Transverse colon (tissue), 4 donors: ENCODE data around the gene RELT. TPM values are rescaled to one million over a fixed set of nuclear protein-coding genes. Genes with fewer than 3 reads are reported as not detected.

ENCODE experiments used
- DNase-seq: peaks from one replicate; pipeline ENCODE4 v3.0.0-alpha.2; 2019
- H3K27ac ChIP-seq, 4 donors: fragments of 200-600 bp; sonication (generic); 2 replicates each; pipeline ENCODE4 v1.5.1; 2016 to 2018; ENCODE audit warnings: inconsistent platforms in 4 of 4
- H3K27me3 ChIP-seq: fragments of 200-600 bp; sonication (generic); 2 replicates; pipeline ENCODE4 v1.5.1; 2017; ENCODE audit warnings: inconsistent platforms
- H3K36me3 ChIP-seq, 4 donors: fragments of 200-600 bp; sonication (generic); 2 replicates each; pipeline ENCODE4 v1.5.1; 2017 to 2019; ENCODE audit warnings: inconsistent platforms in 4 of 4
- H3K4me1 ChIP-seq, 4 donors: fragments of 200-600 bp; sonication (generic); 2 replicates each; pipeline ENCODE4 v1.5.1; 2017 to 2020; ENCODE audit warnings: inconsistent platforms in 4 of 4
- H3K4me3 ChIP-seq, 4 donors: fragments of 200-600 bp; sonication (generic); 1 replicate in 1 of 4; 2 replicates in 3 of 4; pipeline versions ENCODE4 v1.5.1 to v1.6.1; 2017 to 2019; ENCODE audit warnings: inconsistent platforms in 4 of 4
- H3K9me3 ChIP-seq, 2 donors: fragments of 200-600 bp; sonication (generic); 2 replicates each; pipeline ENCODE4 v1.5.1; 2017 to 2019; ENCODE audit warnings: inconsistent platforms in 2 of 2
- EP300 ChIP-seq: sonication (generic); formaldehyde crosslinking; IDR thresholded peaks from one replicate; pipeline ENCODE4 v1.6.1; 2017; ENCODE audit warnings: antibody characterized with exemption, low read depth
- POLR2A ChIP-seq: fragments of 450-650 bp; IDR thresholded peaks from one replicate; pipeline ENCODE4 v1.6.1; 2016; ENCODE audit warnings: antibody characterized with exemption, mild to moderate bottlenecking, moderate library complexity
- POLR2AphosphoS5 ChIP-seq, 3 donors: sonication (generic); formaldehyde crosslinking; IDR thresholded peaks; one replicate each; pipeline ENCODE4 v1.6.1; 2016; ENCODE audit warnings: antibody characterized with exemption in 3 of 3
- WGBS, 2 donors: methylation state at CpG; one replicate each; pipeline ENCODE4 v1.1.5; 2018; ENCODE audit warnings: low coverage in 1 of 2; 5-methylcytosine and 5-hydroxymethylcytosine counted together
- in situ Hi-C, 4 donors: fragments of 200-750 bp; cut with MboI; loops; one replicate each; pipeline versions ENCODE4 v1.15.0 to v1.15.1; 2017; ENCODE audit warnings: low sequenced_read_pairs in 3 of 4, low pct_ligation_motif_present in 1 of 4, low pct_unique_long_range_greater_than_20kb in 1 of 4
- intact Hi-C: fragments of 100-400 bp; cut with DNase I; formaldehyde crosslinking; loops from one replicate; pipeline ENCODE4 v1.15.1; 2023; ENCODE audit warnings: low total_unique reads
- total RNA-seq, 4 donors: library from RNA; depleted of rRNA; stranded (reverse); fragments of >200 nt; gene quantifications; one replicate each; pipeline ENCODE4 v1.1.0, GENCODE V29; 2016
- TF ChIP-seq, protein P1 (sequence below), 5 experiments: fragments of 200-600 bp in 3 of 5; fragments of 450-650 bp in 2 of 5; sonication (generic) in 3 of 5; IDR thresholded peaks; 1 replicate in 2 of 5; 2 replicates in 3 of 5; pipeline ENCODE4 v1.5.1; 2016 to 2017; ENCODE audit warnings: antibody characterized with exemption in 5 of 5, inconsistent platforms in 3 of 5, mild to moderate bottlenecking in 2 of 5, moderate library complexity in 1 of 5

RELT gene
- total RNA-seq, 4 donors from 2014 or later = 2.0 to 10.1 (median 6.1) TPM

DNA sequence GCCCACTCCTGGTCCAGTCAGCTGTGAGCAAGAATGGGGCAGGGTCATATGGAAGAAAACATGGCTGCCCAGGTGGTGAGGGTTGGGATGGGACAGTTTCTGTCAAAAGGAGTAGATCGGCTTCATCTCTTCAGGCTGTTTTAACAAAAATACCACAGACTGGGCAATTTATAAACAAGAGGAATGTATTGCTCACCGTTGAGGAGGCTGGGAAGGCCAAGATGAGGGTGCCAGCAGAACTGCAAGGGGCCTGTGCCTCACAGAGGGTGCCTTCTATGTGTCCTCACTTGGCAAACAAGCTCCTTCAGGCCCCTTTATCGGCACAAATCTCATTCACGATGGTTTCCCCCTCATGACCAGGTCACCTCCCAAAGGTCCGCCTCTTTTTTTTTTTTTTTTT is 18.1 kb upstream of the RELT start:
- Histone ChIP-seq H3K27ac (no peak overlapping the region), H3K4me1 (no peaks in the 10 kb centered on the region), H3K9me3 (no peaks in the 10 kb centered on the region), H3K36me3 (no peaks in the 10 kb centered on the region), H3K4me3 (no peak overlapping the region), H3K27me3 (no peaks in the 10 kb centered on the region)
- WGBS, 2 donors = 80 to 100% methylated on average over 2 to 5 of the region's 5 CpGs
- intact Hi-C loops (no loop called here), in situ Hi-C loops (no loop called here)
- DNase-seq = no peak
- no peak for TF ChIP-seq POLR2AphosphoS5 (IDR thresholded peaks at IDR 0.05)
- TF ChIP-seq, protein P1, sequence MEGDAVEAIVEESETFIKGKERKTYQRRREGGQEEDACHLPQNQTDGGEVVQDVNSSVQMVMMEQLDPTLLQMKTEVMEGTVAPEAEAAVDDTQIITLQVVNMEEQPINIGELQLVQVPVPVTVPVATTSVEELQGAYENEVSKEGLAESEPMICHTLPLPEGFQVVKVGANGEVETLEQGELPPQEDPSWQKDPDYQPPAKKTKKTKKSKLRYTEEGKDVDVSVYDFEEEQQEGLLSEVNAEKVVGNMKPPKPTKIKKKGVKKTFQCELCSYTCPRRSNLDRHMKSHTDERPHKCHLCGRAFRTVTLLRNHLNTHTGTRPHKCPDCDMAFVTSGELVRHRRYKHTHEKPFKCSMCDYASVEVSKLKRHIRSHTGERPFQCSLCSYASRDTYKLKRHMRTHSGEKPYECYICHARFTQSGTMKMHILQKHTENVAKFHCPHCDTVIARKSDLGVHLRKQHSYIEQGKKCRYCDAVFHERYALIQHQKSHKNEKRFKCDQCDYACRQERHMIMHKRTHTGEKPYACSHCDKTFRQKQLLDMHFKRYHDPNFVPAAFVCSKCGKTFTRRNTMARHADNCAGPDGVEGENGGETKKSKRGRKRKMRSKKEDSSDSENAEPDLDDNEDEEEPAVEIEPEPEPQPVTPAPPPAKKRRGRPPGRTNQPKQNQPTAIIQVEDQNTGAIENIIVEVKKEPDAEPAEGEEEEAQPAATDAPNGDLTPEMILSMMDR (IDR thresholded peaks at IDR 0.05) = no peak
- TF ChIP-seq POLR2A = no peak
- no peak for TF ChIP-seq EP300

DNA sequence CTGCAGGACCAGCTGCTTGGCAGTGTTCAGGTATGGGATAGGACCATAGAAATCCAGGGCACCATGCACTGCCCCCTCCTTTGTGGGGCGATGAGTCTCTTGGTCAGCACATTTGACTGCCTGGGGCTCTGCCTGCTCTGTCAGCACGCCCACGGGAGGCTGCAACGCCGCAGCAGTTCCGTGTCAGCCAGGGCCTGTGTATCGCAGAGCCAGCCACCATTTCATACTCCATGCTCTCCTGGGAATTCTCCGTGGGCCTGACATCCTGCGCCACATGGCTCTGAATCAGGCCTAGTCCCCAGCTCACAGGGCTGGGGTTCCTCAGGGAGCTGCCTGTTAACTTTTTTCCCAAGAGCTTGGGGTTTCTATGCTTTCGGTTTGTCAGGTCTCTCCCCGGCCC is 16.9 kb upstream of the RELT start:
- Histone ChIP-seq H3K9me3 (no peaks in the 10 kb centered on the region), H3K27ac (no peak overlapping the region), H3K4me1 (no peaks in the 10 kb centered on the region), H3K36me3 (no peaks in the 10 kb centered on the region), H3K4me3 (no peak overlapping the region), H3K27me3 (no peaks in the 10 kb centered on the region)
- TF ChIP-seq, protein P1 (IDR thresholded peaks at IDR 0.05) = no peak
- TF ChIP-seq EP300 (no peak), POLR2A (no peak), POLR2AphosphoS5 (IDR thresholded peaks at IDR 0.05) (no peak)
- intact Hi-C loops = no loop called here
- in situ Hi-C loops = no loop called here
- 86% methylated on average over 11 of the region's 11 CpGs; no CpG with 5 or more reads in 1 of the 2 donors for WGBS, 2 donors
- no peak for DNase-seq

DNA sequence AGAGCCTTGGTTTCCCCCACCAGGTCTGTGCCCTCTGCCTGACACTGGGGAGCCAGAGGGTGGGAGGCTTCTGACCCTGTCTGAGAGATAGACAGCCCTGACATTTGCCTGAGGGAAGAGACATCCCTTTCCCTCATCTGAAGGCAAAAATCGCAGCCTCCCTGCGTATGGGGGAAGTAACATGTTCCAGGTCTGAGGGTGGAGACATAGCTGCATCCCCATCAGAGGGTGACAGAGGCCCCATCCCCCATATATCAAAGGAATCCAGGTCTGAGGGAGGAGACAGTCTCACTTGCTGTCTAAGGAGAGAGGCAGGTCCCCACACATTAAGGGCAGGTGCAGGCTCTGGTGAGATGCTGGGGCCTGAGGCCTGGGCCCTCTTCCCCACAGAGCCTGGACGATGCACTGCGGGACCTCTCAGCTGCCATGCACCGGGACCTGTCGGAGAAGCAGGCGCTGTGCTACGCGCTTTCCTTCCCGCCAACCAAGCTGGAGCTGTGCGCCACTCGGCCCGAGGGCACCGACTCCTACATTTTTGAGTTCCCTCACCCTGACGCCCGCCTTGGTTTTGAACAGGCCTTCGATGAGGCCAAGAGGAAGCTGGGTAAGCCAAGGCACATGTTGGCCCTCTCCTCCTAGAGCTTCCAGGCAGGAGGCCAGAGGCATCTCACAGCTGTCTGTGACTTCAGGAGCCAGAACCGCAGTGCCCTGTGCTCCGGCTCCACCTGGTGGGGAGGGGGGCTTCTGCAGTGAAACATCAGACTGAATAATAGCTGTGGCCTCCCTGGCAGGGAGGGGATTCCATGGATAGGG is 16.1 kb upstream of the RELT start:
- WGBS, 2 donors = 89% methylated on average over 19 of the region's 19 CpGs; no CpG with 5 or more reads in 1 of the 2 donors
- intact Hi-C loops = no loop called here

DNA sequence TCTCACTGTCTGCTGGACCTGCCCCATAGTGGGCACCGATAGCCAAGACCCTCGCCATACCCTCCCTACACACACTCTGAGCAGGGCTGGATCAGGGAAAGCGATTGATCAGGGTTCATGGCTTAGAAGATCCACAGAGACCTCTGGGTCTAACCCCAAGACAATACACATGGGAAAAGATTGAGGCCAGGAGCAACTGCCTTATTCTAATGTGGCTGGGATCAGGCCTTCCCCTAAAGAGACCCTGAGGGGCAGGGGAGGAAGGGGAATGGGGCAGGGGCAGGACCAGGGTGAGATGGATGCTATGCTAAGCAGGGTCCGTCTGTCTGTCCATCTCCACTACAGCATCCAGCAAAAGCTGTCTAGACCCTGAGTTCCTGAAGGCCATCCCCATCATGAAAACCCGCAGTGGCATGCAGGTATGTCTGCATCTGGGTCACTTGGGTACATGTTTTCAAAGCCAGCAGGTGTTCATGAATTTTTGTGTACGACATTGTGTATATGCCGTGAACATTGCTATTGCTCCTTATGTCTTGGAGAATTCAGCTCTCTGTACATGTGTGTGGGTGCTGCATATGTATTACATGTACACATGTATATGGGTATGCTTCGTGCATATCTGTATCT is 15.3 kb upstream of the RELT start:
- TF ChIP-seq POLR2AphosphoS5 (IDR thresholded peaks at IDR 0.05) (no peak), EP300 (no peak), POLR2A (no peak)
- TF ChIP-seq, protein P1 (IDR thresholded peaks at IDR 0.05) = no peak
- Histone ChIP-seq H3K27ac (no peak overlapping the region), H3K9me3 (no peaks in the 10 kb centered on the region), H3K4me3 (no peak overlapping the region), H3K4me1 (no peaks in the 10 kb centered on the region), H3K27me3 (no peaks in the 10 kb centered on the region), H3K36me3 (no peaks in the 10 kb centered on the region)
- no peak for DNase-seq
- 92 to 100% methylated on average over 1 to 8 of the region's 8 CpGs for WGBS, 2 donors
- intact Hi-C loops = no loop called here
- in situ Hi-C loops = no loop called here

More for the DNA sequence above, 16.1 kb upstream of the RELT start:
- Histone ChIP-seq H3K27me3 (no peaks in the 10 kb centered on the region), H3K27ac (no peak overlapping the region), H3K4me1 (no peaks in the 10 kb centered on the region), H3K9me3 (no peaks in the 10 kb centered on the region), H3K4me3 (no peak overlapping the region), H3K36me3 (no peaks in the 10 kb centered on the region)
- TF ChIP-seq, protein P1 (IDR thresholded peaks at IDR 0.05) = no peak
- TF ChIP-seq POLR2AphosphoS5 (IDR thresholded peaks at IDR 0.05) (no peak), EP300 (no peak), POLR2A (no peak)
- no peak for DNase-seq
- in situ Hi-C loops = no loop called here
